ENCODE measurements around the gene SPANXN3. TPM values are rescaled to one million over a fixed set of nuclear protein-coding genes. Genes with fewer than 3 reads are reported as not detected.

Gene SPANXN3
- total RNA-seq, 2 donors from 2014 or later, result not detected

DNA sequence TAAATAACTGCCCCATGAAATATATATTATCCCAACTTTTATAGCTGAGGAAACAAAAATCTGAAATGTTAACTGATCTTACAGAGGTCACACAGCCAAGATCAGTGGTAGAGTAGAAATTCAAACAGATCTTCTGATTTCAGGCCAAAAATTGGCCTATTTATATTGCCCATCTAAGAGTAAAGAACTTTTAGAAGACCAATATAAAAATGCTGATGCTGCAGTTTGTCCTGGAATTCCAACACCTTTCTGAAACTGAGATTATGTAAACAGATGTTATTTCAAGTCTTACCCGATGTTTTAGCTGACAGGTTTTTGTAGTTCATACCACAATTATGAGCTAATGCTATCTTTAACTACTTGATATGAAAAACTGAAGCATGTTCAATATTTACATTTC, 51.1 kb downstream of the SPANXN3 start:
- WGBS, 2 experiments (ENCODE audit: insufficient coverage in 1 of 2, insufficient read length in 1 of 2), result 100% methylated on average over 1 of the region's 1 CpG; no CpG with 5 or more reads in 1 of the 2 experiments
- H3K4me1 ChIP-seq (ENCODE audit: control insufficient read depth, insufficient read depth, low read length), result no peaks in the 10 kb centered on the region
- no peak overlapping the region for H3K4me3 Mint-ChIP-seq
- H3K9me3 ChIP-seq (ENCODE audit: control insufficient read depth, low read length), result peaks cover 7% of the 10 kb centered on the region
- no peak overlapping the region for H3K9ac ChIP-seq (ENCODE audit: extremely low read depth, low read length, poor library complexity, severe bottlenecking)
- H3K36me3 Mint-ChIP-seq (ENCODE audit: low read depth), result no peaks in the 10 kb centered on the region
- TF ChIP-seq, protein P1, sequence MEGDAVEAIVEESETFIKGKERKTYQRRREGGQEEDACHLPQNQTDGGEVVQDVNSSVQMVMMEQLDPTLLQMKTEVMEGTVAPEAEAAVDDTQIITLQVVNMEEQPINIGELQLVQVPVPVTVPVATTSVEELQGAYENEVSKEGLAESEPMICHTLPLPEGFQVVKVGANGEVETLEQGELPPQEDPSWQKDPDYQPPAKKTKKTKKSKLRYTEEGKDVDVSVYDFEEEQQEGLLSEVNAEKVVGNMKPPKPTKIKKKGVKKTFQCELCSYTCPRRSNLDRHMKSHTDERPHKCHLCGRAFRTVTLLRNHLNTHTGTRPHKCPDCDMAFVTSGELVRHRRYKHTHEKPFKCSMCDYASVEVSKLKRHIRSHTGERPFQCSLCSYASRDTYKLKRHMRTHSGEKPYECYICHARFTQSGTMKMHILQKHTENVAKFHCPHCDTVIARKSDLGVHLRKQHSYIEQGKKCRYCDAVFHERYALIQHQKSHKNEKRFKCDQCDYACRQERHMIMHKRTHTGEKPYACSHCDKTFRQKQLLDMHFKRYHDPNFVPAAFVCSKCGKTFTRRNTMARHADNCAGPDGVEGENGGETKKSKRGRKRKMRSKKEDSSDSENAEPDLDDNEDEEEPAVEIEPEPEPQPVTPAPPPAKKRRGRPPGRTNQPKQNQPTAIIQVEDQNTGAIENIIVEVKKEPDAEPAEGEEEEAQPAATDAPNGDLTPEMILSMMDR (conservative IDR thresholded peaks at IDR 0.05), result no peak
- DNase-seq, result no peak
- H3K4me3 ChIP-seq (ENCODE audit: low read length), result no peak overlapping the region
- H3K4me1 Mint-ChIP-seq, result no peaks in the 10 kb centered on the region
- peaks cover 47% of the 10 kb centered on the region for H3K9me3 Mint-ChIP-seq
- no peaks in the 10 kb centered on the region for H3K27me3 Mint-ChIP-seq (ENCODE audit: insufficient read depth)
- H3K27ac ChIP-seq (ENCODE audit: low read depth, low read length), result no peak overlapping the region
- H3K36me3 ChIP-seq (ENCODE audit: control insufficient read depth, insufficient read depth, low read length), result no peaks in the 10 kb centered on the region
- H3K27me3 ChIP-seq (ENCODE audit: control insufficient read depth, insufficient read depth, low read length, poor library complexity, severe bottlenecking), result no peaks in the 10 kb centered on the region
- H3K27ac Mint-ChIP-seq, result no peak overlapping the region

DNA sequence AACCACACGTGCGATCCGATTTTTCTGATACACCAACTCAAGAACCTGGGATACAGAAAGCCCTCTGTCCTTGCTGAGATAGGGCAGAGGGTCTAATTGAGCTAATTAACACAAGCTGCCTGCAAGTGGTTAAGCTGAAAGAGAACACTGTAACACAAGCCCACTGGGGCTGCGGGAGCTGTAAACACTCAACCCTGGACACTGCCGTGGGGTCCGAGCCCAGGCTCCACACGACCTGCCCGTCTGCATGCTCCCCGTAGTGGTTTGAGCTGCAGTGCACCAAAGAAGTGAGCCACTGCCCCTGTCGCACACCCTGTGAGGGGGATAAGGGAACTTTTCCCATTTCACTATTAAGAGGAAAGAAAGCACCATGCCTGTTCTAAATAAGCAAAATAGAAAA, 54.6 kb downstream of the SPANXN3 start:
- no peak for DNase-seq
- Histone ChIP-seq H3K4me1 (ENCODE audit: control insufficient read depth, insufficient read depth, low read length) (no peaks in the 10 kb centered on the region), H3K9me3 (ENCODE audit: control insufficient read depth, low read length) (peaks cover 7% of the 10 kb centered on the region), H3K27ac (ENCODE audit: low read depth, low read length) (no peak overlapping the region), H3K4me3 (ENCODE audit: low read length) (no peak overlapping the region), H3K9ac (ENCODE audit: extremely low read depth, low read length, poor library complexity, severe bottlenecking) (no peak overlapping the region), H3K36me3 (ENCODE audit: control insufficient read depth, insufficient read depth, low read length) (no peaks in the 10 kb centered on the region), H3K27me3 (ENCODE audit: control insufficient read depth, insufficient read depth, low read length, poor library complexity, severe bottlenecking) (no peaks in the 10 kb centered on the region)
- Mint-ChIP-seq H3K4me3 (no peak overlapping the region), H3K36me3 (ENCODE audit: low read depth) (peaks cover 3% of the 10 kb centered on the region), H3K4me1 (no peaks in the 10 kb centered on the region), H3K27ac (no peak overlapping the region), H3K27me3 (ENCODE audit: insufficient read depth) (no peaks in the 10 kb centered on the region), H3K9me3 (peaks cover 32% of the 10 kb centered on the region)
- TF ChIP-seq, protein P1 (conservative IDR thresholded peaks at IDR 0.05), result no peak
- WGBS, 2 experiments (ENCODE audit: insufficient coverage in 1 of 2, insufficient read length in 1 of 2), result 82% methylated on average over 9 of the region's 10 CpGs; no CpG with 5 or more reads in 1 of the 2 experiments

- Mint-ChIP-seq H3K4me1 (no peaks in the 10 kb centered on the region), H3K9me3 (peaks cover 33% of the 10 kb centered on the region), H3K36me3 (ENCODE audit: low read depth) (peaks cover 3% of the 10 kb centered on the region), H3K4me3 (no peak overlapping the region), H3K27ac (no peak overlapping the region), H3K27me3 (ENCODE audit: insufficient read depth) (no peaks in the 10 kb centered on the region)
- Histone ChIP-seq H3K9me3 (ENCODE audit: control insufficient read depth, low read length) (peaks cover 7% of the 10 kb centered on the region), H3K27me3 (ENCODE audit: control insufficient read depth, insufficient read depth, low read length, poor library complexity, severe bottlenecking) (no peaks in the 10 kb centered on the region), H3K27ac (ENCODE audit: low read depth, low read length) (no peak overlapping the region), H3K4me3 (ENCODE audit: low read length) (no peak overlapping the region), H3K9ac (ENCODE audit: extremely low read depth, low read length, poor library complexity, severe bottlenecking) (no peak overlapping the region), H3K4me1 (ENCODE audit: control insufficient read depth, insufficient read depth, low read length) (no peaks in the 10 kb centered on the region), H3K36me3 (ENCODE audit: control insufficient read depth, insufficient read depth, low read length) (no peaks in the 10 kb centered on the region)
- 100% methylated on average over 1 of the region's 3 CpGs; no CpG with 5 or more reads in 1 of the 2 experiments for WGBS, 2 experiments (ENCODE audit: insufficient coverage in 1 of 2, insufficient read length in 1 of 2)
- DNase-seq, result no peak
- TF ChIP-seq, protein P1 (conservative IDR thresholded peaks at IDR 0.05), result no peak
Measured at GRCh38 chrX:143461606-143462005, 55.7 kb downstream of the SPANXN3 start.

Other genes starting within 250 kb of the SPANXN3 start
- gene SLITRK4, start 118.6 kb upstream of the SPANXN3 start, total RNA-seq, result 10 to 100 TPM in 1 of 2 donors, 1 to 10 TPM in 1; 5.6 to 11.5 TPM
- not detected for gene SPANXN2, start 203.3 kb upstream of the SPANXN3 start, total RNA-seq